H1 (cell line): ENCODE results near the gene SERPINA6. TPM values are rescaled to one million over a fixed set of nuclear protein-coding genes. Genes with fewer than 3 reads are reported as not detected.

Source experiments
- CTCF ChIA-PET: fragments of 300-600 bp; sonication (Branson Sonifier 250); formaldehyde crosslinking; loops from one replicate; lab custom pipeline; 2021; ENCODE audit not compliant: partially characterized antibody; lab: Charles Lee
- POLR2A ChIA-PET: fragments of 300-600 bp; sonication (Branson Sonifier 250); formaldehyde crosslinking; loops from one replicate; lab custom pipeline; 2021; ENCODE audit warnings: inconsistent platforms; ENCODE audit not compliant: partially characterized antibody; lab: Charles Lee
- DNase-seq, 2 experiments: peaks; one replicate each; pipeline versions ENCODE4 v3.0.0 to v3.0.0-alpha.2; 2010 to 2022; ENCODE audit warnings: low spot score in 2 of 2, low read depth in 1 of 2, mixed read lengths in 1 of 2
- FAIRE-seq: peaks from 2 replicates; lab custom pipeline; 2011; peaks lifted over from hg19 to GRCh38; lab: Jason Lieb, UNC
- H2AFZ ChIP-seq: 2 replicates; pipeline ENCODE4 v1.8.1; 2012; ENCODE audit warnings: low read length, inconsistent platforms
- H2AK5ac ChIP-seq: 2 replicates; pipeline ENCODE4 v1.6.1; 2013; ENCODE audit warnings: low read depth, low read length
- H2BK120ac ChIP-seq: replicated peaks from 2 replicates; pipeline ENCODE3; 2013; ENCODE audit warnings: low read depth, low read length, inconsistent platforms
- H2BK12ac ChIP-seq: 2 replicates; pipeline ENCODE4 v1.6.1; 2013; ENCODE audit warnings: low read depth, low read length
- H2BK15ac ChIP-seq: 2 replicates; pipeline ENCODE4 v1.6.1; 2013; ENCODE audit warnings: low read length
- H2BK20ac ChIP-seq: 2 replicates; pipeline ENCODE4 v1.6.1; 2013; ENCODE audit warnings: low read length
- H2BK5ac ChIP-seq: 2 replicates; pipeline ENCODE4 v1.6.1; 2013; ENCODE audit warnings: low read depth, low read length
- H3K14ac ChIP-seq: 2 replicates; pipeline ENCODE4 v1.6.1; 2013; ENCODE audit warnings: inconsistent platforms; ENCODE audit not compliant: insufficient read length
- H3K18ac ChIP-seq: 2 replicates; pipeline ENCODE4 v1.6.1; 2013; ENCODE audit warnings: low read length; ENCODE audit errors: extremely low read depth
- H3K23ac ChIP-seq: 2 replicates; pipeline ENCODE4 v1.6.1; 2013; ENCODE audit warnings: inconsistent platforms; ENCODE audit not compliant: insufficient read length
- H3K23me2 ChIP-seq: 2 replicates; pipeline ENCODE4 v1.6.1; 2013; ENCODE audit warnings: low read depth, low read length
- H3K27ac ChIP-seq: 2 replicates; pipeline ENCODE4 v1.6.1; 2011; ENCODE audit warnings: low read depth, low read length, inconsistent platforms
- H3K27me3 ChIP-seq, 4 experiments: replicated peaks in 1 of 4; 1 replicate in 1 of 4; 2 replicates in 3 of 4; pipeline versions ENCODE4 v1.6.1 to v1.8.1; 2011 to 2013; ENCODE audit warnings: low read length in 3 of 4, mild to moderate bottlenecking in 3 of 4, inconsistent platforms in 2 of 4, mixed read lengths in 2 of 4, moderate library complexity in 1 of 4; ENCODE audit not compliant: control insufficient read depth in 3 of 4, insufficient read depth in 3 of 4; ENCODE audit errors: extremely low read depth in 1 of 4
- H3K36me3 ChIP-seq, 4 experiments: 2 replicates each; pipeline versions ENCODE4 v1.6.1 to v1.8.1; 2011 to 2013; ENCODE audit warnings: mild to moderate bottlenecking in 4 of 4, low read length in 3 of 4, moderate library complexity in 2 of 4, control low read depth in 1 of 4, inconsistent platforms in 1 of 4; ENCODE audit not compliant: insufficient read depth in 4 of 4, control insufficient read depth in 2 of 4
- H3K4ac ChIP-seq: replicated peaks from 2 replicates; pipeline ENCODE3; 2013; ENCODE audit warnings: low read length, low read depth, mixed read lengths, inconsistent platforms; ENCODE audit not compliant: insufficient read length
- H3K4me1 ChIP-seq, 4 experiments: replicated peaks in 1 of 4; 1 replicate in 1 of 4; 2 replicates in 3 of 4; pipeline versions ENCODE4 v1.6.1 to v1.8.1; 2011 to 2013; ENCODE audit warnings: low read length in 3 of 4, inconsistent platforms in 2 of 4, mixed read lengths in 1 of 4; ENCODE audit not compliant: insufficient read depth in 4 of 4, control insufficient read depth in 3 of 4
- H3K4me2 ChIP-seq, 2 experiments: 2 replicates each; pipeline versions ENCODE4 v1.6.1 to v1.8.1; 2011 to 2013; ENCODE audit warnings: low read depth in 2 of 2, low read length in 2 of 2, control low read depth in 1 of 2, inconsistent platforms in 1 of 2, mild to moderate bottlenecking in 1 of 2; ENCODE audit not compliant: insufficient read depth in 1 of 2
- H3K4me3 ChIP-seq, 4 experiments: fragments of 200-600, 300-600 bp in 1 of 4; sonication (generic), shearing (Covaris generic), sonication (Bioruptor Twin) in 1 of 4; 2 replicates each; pipeline versions ENCODE4 v1.5.1 to v1.8.1; 2011 to 2016; ENCODE audit warnings: low read length in 4 of 4, low read depth in 3 of 4, control low read depth in 2 of 4, inconsistent platforms in 2 of 4, mild to moderate bottlenecking in 2 of 4, mixed read lengths in 1 of 4, moderate library complexity in 1 of 4; ENCODE audit not compliant: insufficient read depth in 2 of 4; ENCODE audit errors: extremely low read depth in 1 of 4
- H3K56ac ChIP-seq: replicated peaks from 2 replicates; pipeline ENCODE3; 2013; ENCODE audit warnings: low read depth, mild to moderate bottlenecking, mixed read lengths, low read length, inconsistent platforms; ENCODE audit not compliant: insufficient read length
- H3K79me1 ChIP-seq: 2 replicates; pipeline ENCODE4 v1.6.1; 2013; ENCODE audit warnings: low read depth, low read length, control low read depth
- H3K79me2 ChIP-seq, 2 experiments: 2 replicates each; pipeline versions ENCODE4 v1.6.1 to v1.8.1; 2012 to 2013; ENCODE audit warnings: low read length in 2 of 2, mild to moderate bottlenecking in 2 of 2, inconsistent platforms in 1 of 2; ENCODE audit not compliant: insufficient read depth in 2 of 2, control insufficient read depth in 1 of 2
- H3K9ac ChIP-seq, 4 experiments: replicated peaks in 1 of 4; 1 replicate in 1 of 4; 2 replicates in 3 of 4; pipeline versions ENCODE4 v1.6.1 to v1.8.1; 2011 to 2013; ENCODE audit warnings: low read depth in 3 of 4, low read length in 3 of 4, control low read depth in 2 of 4, mild to moderate bottlenecking in 2 of 4, moderate library complexity in 2 of 4, inconsistent platforms in 1 of 4; ENCODE audit errors: extremely low read depth in 1 of 4
- H3K9me3 ChIP-seq, 2 experiments: 2 replicates each; pipeline versions ENCODE4 v1.6.1 to v1.8.1; 2012 to 2013; ENCODE audit warnings: mild to moderate bottlenecking in 2 of 2, moderate library complexity in 2 of 2, control low read depth in 1 of 2, inconsistent platforms in 1 of 2, low read depth in 1 of 2, low read length in 1 of 2, mixed read lengths in 1 of 2; ENCODE audit not compliant: insufficient read depth in 2 of 2
- H4K20me1 ChIP-seq, 2 experiments: replicated peaks in 1 of 2; 2 replicates each; pipeline versions ENCODE3 to v1.8.1; 2011 to 2013; ENCODE audit warnings: inconsistent platforms in 2 of 2, low read length in 2 of 2, mild to moderate bottlenecking in 1 of 2; ENCODE audit not compliant: insufficient read depth in 2 of 2, control insufficient read depth in 1 of 2
- H4K5ac ChIP-seq: 2 replicates; pipeline ENCODE4 v1.6.1; 2013; ENCODE audit warnings: low read length, low read depth, mixed read lengths, inconsistent platforms; ENCODE audit not compliant: insufficient read length
- H4K8ac ChIP-seq: 2 replicates; pipeline ENCODE4 v1.8.0; 2013; ENCODE audit warnings: mild to moderate bottlenecking, moderate library complexity, low read length, inconsistent platforms; ENCODE audit not compliant: insufficient read depth; ENCODE audit errors: extremely low read depth
- H4K91ac ChIP-seq: replicated peaks from 2 replicates; pipeline ENCODE3; 2013; ENCODE audit warnings: low read length, mixed read lengths, inconsistent platforms; ENCODE audit not compliant: insufficient read length
- BACH1 ChIP-seq: IDR thresholded peaks from 2 replicates; pipeline ENCODE4 v1.6.1; 2012; ENCODE audit warnings: low read length, improper control_type of control experiment
- CBX5 ChIP-seq: fragments of 300-800, 300-1000 bp; sonication (generic); IDR thresholded peaks from 2 replicates; pipeline ENCODE4 v1.7.1; 2016; ENCODE audit warnings: antibody characterized with exemption, low read length, low read depth
- GTF2F1 ChIP-seq: IDR thresholded peaks from 2 replicates; pipeline ENCODE4 v1.6.1; 2012; ENCODE audit warnings: low read depth, low read length, improper control_type of control experiment, borderline replicate concordance
- HDAC6 ChIP-seq: IDR thresholded peaks from one replicate; pipeline ENCODE4 v1.7.1; 2012; ENCODE audit warnings: low read depth, mild to moderate bottlenecking, inconsistent platforms, low read length, moderate library complexity
- KDM5A ChIP-seq: fragments of 200-600 bp; IDR thresholded peaks from 2 replicates; pipeline ENCODE4 v1.7.1; 2012; ENCODE audit warnings: mild to moderate bottlenecking, low read length, inconsistent platforms, mixed read lengths
- NRF1 ChIP-seq: IDR thresholded peaks from 2 replicates; pipeline ENCODE4 v1.6.1; 2011; ENCODE audit warnings: mild to moderate bottlenecking, low read depth, low read length, improper control_type of control experiment
- POLR2A ChIP-seq, 2 experiments: IDR thresholded peaks; 1 replicate in 1 of 2; 2 replicates in 1 of 2; pipeline ENCODE4 v1.6.1; 2011; ENCODE audit warnings: low read depth in 2 of 2, low read length in 2 of 2, mild to moderate bottlenecking in 2 of 2; ENCODE audit errors: control extremely low read depth in 1 of 2
- POU5F1 ChIP-seq: IDR thresholded peaks from 2 replicates; pipeline ENCODE4 v1.6.1; 2011; ENCODE audit warnings: low read depth, mild to moderate bottlenecking, low read length, moderate library complexity
- RXRA ChIP-seq: IDR thresholded peaks from 2 replicates; pipeline ENCODE4 v1.6.1; 2011; ENCODE audit warnings: low read depth, mild to moderate bottlenecking, low read length, moderate library complexity; ENCODE audit not compliant: insufficient read depth
- SP2 ChIP-seq: IDR thresholded peaks from 2 replicates; pipeline ENCODE4 v1.6.1; 2012; ENCODE audit warnings: mild to moderate bottlenecking, low read length, inconsistent platforms
- TBP ChIP-seq: IDR thresholded peaks from 2 replicates; pipeline ENCODE4 v1.6.1; 2011; ENCODE audit warnings: low read depth, low read length, improper control_type of control experiment
- TCF12 ChIP-seq: IDR thresholded peaks from 2 replicates; pipeline ENCODE4 v1.6.1; 2011; ENCODE audit warnings: low read depth, mild to moderate bottlenecking, low read length
- WGBS, 2 experiments: shearing (Covaris generic) in 1 of 2; methylation state at CpG; one replicate each; pipeline versions ENCODE4 v1.1.6 to v1.1.7; 2013 to 2015; ENCODE audit warnings: low lambda C conversion rate in 2 of 2, mixed read lengths in 2 of 2, inconsistent platforms in 1 of 2, low coverage in 1 of 2, missing lambda C conversion rate in 1 of 2; ENCODE audit not compliant: insufficient replicate concordance in 2 of 2, insufficient coverage in 1 of 2, insufficient read length in 1 of 2; ENCODE audit errors: extremely low coverage in 1 of 2, missing lambda C conversion rate in 1 of 2; 5-methylcytosine and 5-hydroxymethylcytosine counted together
- polyA plus RNA-seq, 7 experiments: library from polyadenylated mRNA; depleted of rRNA in 3 of 7; stranded (reverse) in 5 of 7; unstranded in 2 of 7; fragments of >200 nt in 5 of 7; fragments of 200-250 nt in 2 of 7; gene quantifications; 1 replicate in 5 of 7; 2 replicates in 1 of 7; 4 replicates in 1 of 7; pipeline versions ENCODE4 v1.2.1 to v1.2.3, GENCODE V29; 2011 to 2013; ENCODE audit warnings: missing spikeins in 2 of 7, mixed read lengths in 2 of 7
- total RNA-seq: library from RNA; stranded (reverse); fragmentation: NEBNext Ultra II Directional; extraction: Animal tissue kit (Norgen Biotek cat#: 25700); gene quantifications from 2 replicates; pipeline ENCODE4 v1.2.1, GENCODE V29; 2021
- TF ChIP-seq, protein P1 (sequence below): IDR thresholded peaks from 2 replicates; pipeline ENCODE4 v1.6.1; 2011; ENCODE audit warnings: low read length, improper control_type of control experiment
- TF ChIP-seq, protein P2 (sequence below): IDR thresholded peaks from 2 replicates; pipeline ENCODE4 v1.6.1; 2012; ENCODE audit warnings: inconsistent platforms

SERPINA6 gene
- total and polyA plus RNA-seq, 2 of the 8 experiments (the other 6 are each of a cell fraction or from before 2014, with no cell fraction given) = not detected

DNA sequence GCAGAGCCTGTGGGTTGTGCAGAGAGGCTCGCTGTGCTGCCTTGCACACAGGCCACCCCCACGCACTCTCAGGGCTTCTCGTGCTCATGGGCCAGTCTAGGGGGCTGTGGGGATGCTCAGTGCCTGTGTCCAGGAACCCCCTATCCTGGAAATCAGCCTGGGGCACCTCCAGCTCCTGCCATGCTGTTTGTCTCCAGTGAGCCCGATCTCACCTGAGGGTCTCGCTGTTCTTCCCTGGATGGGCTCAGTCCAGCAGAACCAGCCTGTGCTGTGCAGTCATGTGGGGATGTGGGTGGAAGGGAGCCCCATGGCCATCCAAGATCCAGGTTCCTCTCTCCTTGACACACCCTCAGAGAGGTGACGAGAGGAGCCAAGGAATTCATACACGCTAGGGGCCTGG is 38.5 kb upstream of the SERPINA6 start:
- Histone ChIP-seq H2BK120ac (no peak overlapping the region), H3K79me1 (no peaks in the 10 kb centered on the region), H2BK5ac (no peak overlapping the region), H4K91ac (no peak overlapping the region), H4K5ac (no peak overlapping the region), H3K56ac (no peak overlapping the region), H3K36me3 (no peaks in the 10 kb centered on the region), H2AFZ (no peak overlapping the region), H3K18ac (no peak overlapping the region; the same call in 1 of the 2 replicates), H4K20me1 (no peaks in the 10 kb centered on the region), H4K8ac (no peak overlapping the region), H3K4me3 (no peak overlapping the region), H3K4me1 (peaks cover 0 to 4% (median 1%) of the 10 kb centered on the region in 4 experiments; a peak in 4 of 7 replicates), H3K9me3 (no peaks in the 10 kb centered on the region), H2BK12ac (no peak overlapping the region), H3K9ac (no peak overlapping the region), H3K4me2 (no peak overlapping the region), H3K23ac (no peak overlapping the region), H2BK15ac (no peak overlapping the region), H3K14ac (no peak overlapping the region), H3K4ac (no peak overlapping the region), H3K79me2 (peaks cover 0 to 3% of the 10 kb centered on the region in 2 experiments; a peak in 1 of 4 replicates), H2BK20ac (no peak overlapping the region), H3K27me3 (no peaks in the 10 kb centered on the region), H2AK5ac (no peak overlapping the region), H3K23me2 (peaks cover 7% of the 10 kb centered on the region; the same call in 1 of the 2 replicates), H3K27ac (no peak overlapping the region)
- POLR2A ChIA-PET = no interaction called here
- DNase-seq = no peak
- 87% methylated on average over 5 of the region's 7 CpGs; no CpG with 5 or more reads in 1 of the 2 experiments for WGBS, 2 experiments
- FAIRE-seq = no peak
- CTCF ChIA-PET = interaction anchor here (1.2 to 1.7 kb wide), 4 partner anchors 11 to 50 kb away, joined by 3 to 6 read pairs (median 4); no protein-coding TSS in a partner anchor
- no peak for TF ChIP-seq POLR2A (IDR thresholded peaks at IDR 0.05; ENCODE audit: control extremely low read depth in 1 of 2, low read depth in 2 of 2, low read length in 2 of 2)
- TF ChIP-seq, protein P1, sequence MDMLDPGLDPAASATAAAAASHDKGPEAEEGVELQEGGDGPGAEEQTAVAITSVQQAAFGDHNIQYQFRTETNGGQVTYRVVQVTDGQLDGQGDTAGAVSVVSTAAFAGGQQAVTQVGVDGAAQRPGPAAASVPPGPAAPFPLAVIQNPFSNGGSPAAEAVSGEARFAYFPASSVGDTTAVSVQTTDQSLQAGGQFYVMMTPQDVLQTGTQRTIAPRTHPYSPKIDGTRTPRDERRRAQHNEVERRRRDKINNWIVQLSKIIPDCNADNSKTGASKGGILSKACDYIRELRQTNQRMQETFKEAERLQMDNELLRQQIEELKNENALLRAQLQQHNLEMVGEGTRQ = no peak
- no peak for TF ChIP-seq HDAC6
- TF ChIP-seq TBP = no peak
- no peak for TF ChIP-seq KDM5A
- no peak for TF ChIP-seq POU5F1
- no peak for TF ChIP-seq GTF2F1
- no peak for TF ChIP-seq CBX5
- no peak for TF ChIP-seq SP2
- TF ChIP-seq, protein P2, sequence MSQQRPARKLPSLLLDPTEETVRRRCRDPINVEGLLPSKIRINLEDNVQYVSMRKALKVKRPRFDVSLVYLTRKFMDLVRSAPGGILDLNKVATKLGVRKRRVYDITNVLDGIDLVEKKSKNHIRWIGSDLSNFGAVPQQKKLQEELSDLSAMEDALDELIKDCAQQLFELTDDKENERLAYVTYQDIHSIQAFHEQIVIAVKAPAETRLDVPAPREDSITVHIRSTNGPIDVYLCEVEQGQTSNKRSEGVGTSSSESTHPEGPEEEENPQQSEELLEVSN = no peak
- no peak for TF ChIP-seq RXRA
- TF ChIP-seq BACH1 = no peak
- no peak for TF ChIP-seq NRF1
- TF ChIP-seq TCF12 = no peak
